HL-60 (cell line): ENCODE results near the gene FGD6.

Experiments
- POLR2AphosphoS5 ChIP-seq: IDR thresholded peaks from 2 replicates; pipeline ENCODE4 v1.6.1; 2012; ENCODE audit warnings: low read depth
- SPI1 ChIP-seq: IDR thresholded peaks from 2 replicates; pipeline ENCODE4 v1.6.1; 2012; ENCODE audit warnings: low read depth, mild to moderate bottlenecking, borderline replicate concordance
- TF ChIP-seq, protein P1 (sequence below): IDR thresholded peaks from one replicate; pipeline ENCODE4 v1.5.1; 2011; ENCODE audit warnings: low read length, control low read depth, inconsistent platforms; ENCODE audit not compliant: insufficient read depth
- TF ChIP-seq, protein P2 (sequence below): IDR thresholded peaks from 2 replicates; pipeline ENCODE4 v1.6.1; 2012; ENCODE audit warnings: low read depth; ENCODE audit not compliant: insufficient replicate concordance

DNA sequence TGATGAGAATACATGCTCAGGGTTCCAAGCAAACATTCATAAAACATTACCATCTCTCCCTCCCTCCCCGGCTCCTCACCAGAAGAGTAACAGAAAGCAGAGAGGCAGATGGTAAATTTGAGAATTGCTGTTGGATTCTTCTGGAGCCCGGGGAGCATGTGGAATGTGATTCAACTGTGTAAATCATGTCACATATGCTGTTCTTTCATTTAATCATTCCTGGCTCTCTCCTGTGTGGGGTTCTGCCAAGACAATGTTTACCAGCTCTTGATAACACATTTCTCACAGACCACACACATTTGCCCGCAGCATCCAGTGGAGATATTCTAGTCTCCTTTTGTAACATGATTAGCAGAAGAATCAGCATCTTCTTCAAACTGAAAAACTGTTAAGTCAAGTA lies 120.4 kb downstream of the FGD6 start:
- TF ChIP-seq, protein P1, sequence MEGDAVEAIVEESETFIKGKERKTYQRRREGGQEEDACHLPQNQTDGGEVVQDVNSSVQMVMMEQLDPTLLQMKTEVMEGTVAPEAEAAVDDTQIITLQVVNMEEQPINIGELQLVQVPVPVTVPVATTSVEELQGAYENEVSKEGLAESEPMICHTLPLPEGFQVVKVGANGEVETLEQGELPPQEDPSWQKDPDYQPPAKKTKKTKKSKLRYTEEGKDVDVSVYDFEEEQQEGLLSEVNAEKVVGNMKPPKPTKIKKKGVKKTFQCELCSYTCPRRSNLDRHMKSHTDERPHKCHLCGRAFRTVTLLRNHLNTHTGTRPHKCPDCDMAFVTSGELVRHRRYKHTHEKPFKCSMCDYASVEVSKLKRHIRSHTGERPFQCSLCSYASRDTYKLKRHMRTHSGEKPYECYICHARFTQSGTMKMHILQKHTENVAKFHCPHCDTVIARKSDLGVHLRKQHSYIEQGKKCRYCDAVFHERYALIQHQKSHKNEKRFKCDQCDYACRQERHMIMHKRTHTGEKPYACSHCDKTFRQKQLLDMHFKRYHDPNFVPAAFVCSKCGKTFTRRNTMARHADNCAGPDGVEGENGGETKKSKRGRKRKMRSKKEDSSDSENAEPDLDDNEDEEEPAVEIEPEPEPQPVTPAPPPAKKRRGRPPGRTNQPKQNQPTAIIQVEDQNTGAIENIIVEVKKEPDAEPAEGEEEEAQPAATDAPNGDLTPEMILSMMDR = no peak
- TF ChIP-seq SPI1 (no peak), POLR2AphosphoS5 (no peak)
- TF ChIP-seq, protein P2, sequence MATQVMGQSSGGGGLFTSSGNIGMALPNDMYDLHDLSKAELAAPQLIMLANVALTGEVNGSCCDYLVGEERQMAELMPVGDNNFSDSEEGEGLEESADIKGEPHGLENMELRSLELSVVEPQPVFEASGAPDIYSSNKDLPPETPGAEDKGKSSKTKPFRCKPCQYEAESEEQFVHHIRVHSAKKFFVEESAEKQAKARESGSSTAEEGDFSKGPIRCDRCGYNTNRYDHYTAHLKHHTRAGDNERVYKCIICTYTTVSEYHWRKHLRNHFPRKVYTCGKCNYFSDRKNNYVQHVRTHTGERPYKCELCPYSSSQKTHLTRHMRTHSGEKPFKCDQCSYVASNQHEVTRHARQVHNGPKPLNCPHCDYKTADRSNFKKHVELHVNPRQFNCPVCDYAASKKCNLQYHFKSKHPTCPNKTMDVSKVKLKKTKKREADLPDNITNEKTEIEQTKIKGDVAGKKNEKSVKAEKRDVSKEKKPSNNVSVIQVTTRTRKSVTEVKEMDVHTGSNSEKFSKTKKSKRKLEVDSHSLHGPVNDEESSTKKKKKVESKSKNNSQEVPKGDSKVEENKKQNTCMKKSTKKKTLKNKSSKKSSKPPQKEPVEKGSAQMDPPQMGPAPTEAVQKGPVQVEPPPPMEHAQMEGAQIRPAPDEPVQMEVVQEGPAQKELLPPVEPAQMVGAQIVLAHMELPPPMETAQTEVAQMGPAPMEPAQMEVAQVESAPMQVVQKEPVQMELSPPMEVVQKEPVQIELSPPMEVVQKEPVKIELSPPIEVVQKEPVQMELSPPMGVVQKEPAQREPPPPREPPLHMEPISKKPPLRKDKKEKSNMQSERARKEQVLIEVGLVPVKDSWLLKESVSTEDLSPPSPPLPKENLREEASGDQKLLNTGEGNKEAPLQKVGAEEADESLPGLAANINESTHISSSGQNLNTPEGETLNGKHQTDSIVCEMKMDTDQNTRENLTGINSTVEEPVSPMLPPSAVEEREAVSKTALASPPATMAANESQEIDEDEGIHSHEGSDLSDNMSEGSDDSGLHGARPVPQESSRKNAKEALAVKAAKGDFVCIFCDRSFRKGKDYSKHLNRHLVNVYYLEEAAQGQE = no peak
